ENCODE results near the gene PARM1.
"Not testable (repeated sequence)": the region's sequence is repeated elsewhere in the genome, so short reads cannot be mapped to it uniquely, and the experiment has no call there.

Gene PARM1

GRCh38 chr4:74983253-74983635 is 50.3 kb downstream of the PARM1 start:
- no peak for DNase-seq (ENCODE audit: low read depth)

GRCh38 chr4:74990276-74990875 is 57.5 kb downstream of the PARM1 start:
- no peak for DNase-seq (ENCODE audit: low read depth)

- DNase-seq (ENCODE audit: low read depth), result not testable (repeated sequence)
These were observed 61.5 kb downstream of the PARM1 start for GRCh38 chr4:74994436-74994835.

GRCh38 chr4:74996996-74997395 is 64.1 kb downstream of the PARM1 start:
- no peak for DNase-seq (ENCODE audit: low read depth)

GRCh38 chr4:74997948-74998729 is 65.2 kb downstream of the PARM1 start:
- DNase-seq (ENCODE audit: low read depth), result no peak

GRCh38 chr4:74999714-75000309 is 66.9 kb downstream of the PARM1 start:
- no peak for DNase-seq (ENCODE audit: low read depth)

GRCh38 chr4:75001871-75002270 is 69.0 kb downstream of the PARM1 start:
- DNase-seq (ENCODE audit: low read depth), result no peak

- DNase-seq (ENCODE audit: low read depth), result no peak
These were observed 69.5 kb downstream of the PARM1 start for GRCh38 chr4:75002381-75002780.

GRCh38 chr4:75003979-75004378 is 71.1 kb downstream of the PARM1 start:
- DNase-seq (ENCODE audit: low read depth), result no peak

GRCh38 chr4:75004755-75005668 is 72.1 kb downstream of the PARM1 start:
- DNase-seq (ENCODE audit: low read depth), result no peak

GRCh38 chr4:75005727-75006126 is 72.8 kb downstream of the PARM1 start:
- no peak for DNase-seq (ENCODE audit: low read depth)

GRCh38 chr4:75007891-75008290 is 75.0 kb downstream of the PARM1 start:
- no peak for DNase-seq (ENCODE audit: low read depth)

GRCh38 chr4:75009138-75009537 is 76.2 kb downstream of the PARM1 start:
- DNase-seq (ENCODE audit: low read depth), result no peak

GRCh38 chr4:75011131-75011795 is 78.3 kb downstream of the PARM1 start:
- DNase-seq (ENCODE audit: low read depth), result no peak

- DNase-seq (ENCODE audit: low read depth), result no peak
These were observed 82.7 kb downstream of the PARM1 start for GRCh38 chr4:75015627-75016026.

GRCh38 chr4:75016472-75016871 is 83.6 kb downstream of the PARM1 start:
- DNase-seq (ENCODE audit: low read depth), result no peak

GRCh38 chr4:75018811-75019479 is 86.0 kb downstream of the PARM1 start:
- DNase-seq (ENCODE audit: low read depth), result no peak

GRCh38 chr4:75025431-75025830 is 92.5 kb downstream of the PARM1 start:
- no peak for DNase-seq (ENCODE audit: low read depth)

- DNase-seq (ENCODE audit: low read depth), result no peak
These were observed 95.4 kb downstream of the PARM1 start for GRCh38 chr4:75028196-75028854.

GRCh38 chr4:75030028-75030427 is 97.1 kb downstream of the PARM1 start:
- no peak for DNase-seq (ENCODE audit: low read depth)
